ENCODE data around the gene ATP6V0A4.
"Not testable (repeated sequence)": the region's sequence is repeated elsewhere in the genome, so short reads cannot be mapped to it uniquely, and the experiment has no call there.

Gene ATP6V0A4

GRCh38 chr7:138697535-138698182, 100.3 kb downstream of the ATP6V0A4 start:
- no peak for FAIRE-seq

- not testable (repeated sequence) for FAIRE-seq
These were observed 102.2 kb downstream of the ATP6V0A4 start for GRCh38 chr7:138695776-138696175.

- no peak for FAIRE-seq
These were observed 102.9 kb downstream of the ATP6V0A4 start for GRCh38 chr7:138695106-138695505.

- no peak for FAIRE-seq
These were observed 106.8 kb downstream of the ATP6V0A4 start for GRCh38 chr7:138691178-138691577.

DNA sequence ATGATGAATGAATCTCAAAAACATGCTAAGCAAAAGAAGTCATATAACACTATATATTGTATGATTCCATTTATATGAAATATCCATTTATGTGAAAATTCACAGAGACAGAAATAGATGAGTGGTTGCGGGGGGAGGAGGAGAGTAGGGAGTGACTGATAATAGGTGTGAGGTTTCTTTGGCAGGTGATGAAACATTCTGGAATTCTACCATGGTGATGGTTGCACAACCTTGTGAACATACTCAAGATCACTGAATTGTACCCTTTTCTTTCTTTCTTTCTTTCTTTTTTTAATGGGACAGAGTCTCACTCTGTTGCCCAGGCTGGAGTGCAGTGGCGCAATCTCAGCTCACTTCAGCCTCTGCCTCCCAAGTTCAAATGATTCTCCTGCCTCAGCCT, 107.5 kb downstream of the ATP6V0A4 start:
- no peak for FAIRE-seq

GRCh38 chr7:138688037-138688436, 110.0 kb downstream of the ATP6V0A4 start:
- FAIRE-seq: not testable (repeated sequence)

GRCh38 chr7:138684340-138684739, 113.7 kb downstream of the ATP6V0A4 start:
- FAIRE-seq: no peak

DNA sequence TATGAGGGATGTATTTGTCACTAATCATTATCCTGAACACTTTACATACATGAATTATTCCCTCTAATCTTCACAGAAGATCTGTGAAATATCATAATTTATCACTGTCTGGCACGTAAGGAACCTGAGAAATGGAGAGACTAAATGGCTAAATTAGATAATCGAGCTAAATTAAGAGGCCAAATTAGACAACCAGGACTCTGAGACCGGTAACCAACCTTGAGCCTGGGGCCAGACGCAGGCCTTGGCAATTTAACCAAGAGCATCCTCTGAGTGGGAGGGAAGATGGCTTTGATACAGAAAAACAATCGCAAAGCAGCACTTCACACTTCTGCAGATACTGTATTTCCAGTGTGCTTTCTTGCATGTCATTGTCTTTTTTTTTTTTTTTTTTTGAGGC, 118.2 kb downstream of the ATP6V0A4 start:
- FAIRE-seq: no peak

- no peak for FAIRE-seq
These were observed 127.4 kb downstream of the ATP6V0A4 start for GRCh38 chr7:138670594-138670993.

GRCh38 chr7:138669364-138669763, 128.6 kb downstream of the ATP6V0A4 start:
- FAIRE-seq: no peak

- FAIRE-seq: no peak
These were observed 129.1 kb downstream of the ATP6V0A4 start for GRCh38 chr7:138668946-138669345.

- FAIRE-seq: no peak
These were observed 129.8 kb downstream of the ATP6V0A4 start for GRCh38 chr7:138668229-138668596.

DNA sequence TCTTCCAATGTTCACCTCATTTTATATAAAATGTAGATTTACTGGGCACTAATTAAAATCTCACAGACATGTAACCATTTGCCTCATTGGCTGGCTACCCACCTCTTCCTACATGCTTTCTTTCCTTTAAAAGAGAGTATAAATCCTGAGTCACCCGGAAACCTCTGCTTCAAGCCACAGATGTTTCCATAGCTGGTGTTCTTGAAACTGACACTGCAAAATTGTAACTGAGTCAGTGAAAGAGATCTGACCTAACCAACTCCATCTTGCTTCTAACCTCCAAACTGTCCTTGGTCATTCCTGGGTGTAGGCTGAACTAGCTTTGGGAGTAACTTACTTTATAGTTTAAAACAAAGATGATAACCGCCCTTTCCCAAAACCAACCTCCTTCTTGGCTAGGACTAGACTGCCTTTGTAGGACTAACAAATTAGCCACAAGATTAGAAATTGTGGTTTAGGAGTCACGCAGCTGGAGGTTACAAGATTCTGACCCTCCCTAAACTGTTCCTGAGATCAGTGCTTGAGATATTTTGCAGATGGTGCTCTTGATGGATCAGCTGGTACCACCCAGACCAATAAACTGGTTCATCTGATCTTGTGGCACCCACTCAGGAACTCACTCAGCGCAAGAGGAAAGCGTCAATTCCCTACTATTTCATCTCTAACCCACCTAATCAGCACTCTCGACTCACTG, 130.3 kb downstream of the ATP6V0A4 start:
- FAIRE-seq: no peak

- FAIRE-seq: no peak
These were observed 131.6 kb downstream of the ATP6V0A4 start for GRCh38 chr7:138666385-138666784.

DNA sequence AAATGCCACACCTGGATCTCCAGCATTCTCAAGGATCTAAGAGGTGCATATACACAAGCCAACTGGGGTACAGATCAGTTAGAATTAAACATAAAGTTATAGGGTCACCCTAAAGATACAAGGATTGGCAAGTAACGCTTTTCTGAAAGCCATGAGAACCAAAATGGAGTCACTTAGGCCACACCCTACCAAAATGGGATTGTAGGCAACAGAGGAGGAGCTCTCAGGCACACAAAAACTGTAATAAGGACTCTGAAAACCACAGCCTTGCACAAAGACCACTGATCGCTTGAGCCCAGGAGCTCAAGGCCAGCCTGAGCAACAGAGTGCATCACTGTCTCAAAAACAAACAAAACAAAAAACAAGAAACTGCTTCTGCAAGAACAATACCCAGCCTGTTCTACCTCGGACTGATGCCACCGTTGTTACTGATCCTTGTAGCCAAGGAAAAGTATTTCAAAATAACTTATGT, 132.3 kb downstream of the ATP6V0A4 start:
- FAIRE-seq: no peak

GRCh38 chr7:138665249-138665648, 132.7 kb downstream of the ATP6V0A4 start:
- no peak for FAIRE-seq

GRCh38 chr7:138663725-138664710, 134.0 kb downstream of the ATP6V0A4 start:
- FAIRE-seq: no peak

GRCh38 chr7:138662991-138663320, 135.0 kb downstream of the ATP6V0A4 start:
- no peak for FAIRE-seq

DNA sequence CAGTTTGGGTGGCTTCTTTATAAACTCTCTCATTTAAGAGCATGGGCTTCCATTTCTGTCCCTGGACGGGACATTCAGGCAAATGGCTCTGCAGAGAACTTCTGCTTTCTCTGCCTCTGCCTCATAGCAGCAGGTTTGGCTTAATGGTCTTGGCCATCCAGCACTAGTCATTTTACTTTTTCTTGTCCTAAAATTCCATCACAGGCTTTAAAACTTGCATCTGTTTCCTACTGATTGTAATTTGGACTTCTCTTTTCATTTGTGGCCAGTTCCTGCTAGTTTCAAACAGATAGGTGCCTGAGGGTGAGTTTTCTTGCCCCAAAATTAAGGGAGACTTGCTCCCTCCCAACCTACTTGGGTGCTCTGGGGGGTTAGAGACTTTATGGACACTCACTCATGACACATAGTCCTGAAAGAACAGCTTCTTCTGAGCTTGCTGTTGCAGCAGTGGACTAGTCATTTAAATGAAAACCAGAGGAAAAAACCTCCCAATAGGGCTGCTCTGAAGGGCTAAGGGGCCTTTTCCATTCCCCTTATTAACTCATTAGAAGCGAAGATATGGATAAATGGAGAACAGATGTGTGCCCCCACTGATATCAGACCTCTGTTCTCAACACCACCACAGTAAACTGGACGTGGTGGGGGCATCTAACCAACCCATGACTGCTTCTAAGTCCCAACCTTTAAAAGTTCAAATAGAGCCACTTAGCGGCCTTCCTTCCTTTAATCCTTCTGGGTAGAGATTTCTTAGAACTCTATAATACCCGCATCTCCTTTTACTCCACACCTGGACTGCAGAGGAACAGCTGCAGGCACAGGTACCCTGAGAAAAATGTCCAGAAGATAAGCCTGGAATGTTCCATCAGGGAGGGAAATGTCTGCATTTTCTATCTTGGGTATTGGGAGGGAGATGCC, 135.7 kb downstream of the ATP6V0A4 start:
- FAIRE-seq: no peak

DNA sequence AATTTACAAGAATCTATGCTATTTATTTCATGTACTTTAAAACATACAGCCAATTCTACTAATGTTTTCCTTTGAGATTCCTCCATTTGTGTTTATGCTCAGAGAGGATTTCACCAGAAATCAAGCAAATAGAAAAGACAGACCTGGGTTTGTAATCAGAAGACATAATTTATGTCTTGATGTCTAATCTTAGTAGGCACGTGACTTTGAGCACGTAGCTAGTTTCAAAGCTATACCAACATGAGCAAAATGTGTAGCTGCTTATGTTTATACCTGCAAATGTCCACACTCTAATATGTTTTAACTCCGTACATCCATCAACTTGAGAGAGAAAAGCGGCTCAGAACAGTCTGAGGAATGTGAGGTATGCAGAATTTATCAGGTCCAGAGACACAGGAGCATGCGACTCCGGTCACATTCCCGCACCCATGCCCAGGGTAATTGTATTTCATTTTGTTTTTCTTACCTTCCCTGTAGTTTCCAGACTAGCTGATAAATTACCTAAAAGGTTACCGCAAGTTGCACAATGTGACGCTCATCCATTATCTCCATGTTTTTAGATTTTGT, 136.8 kb downstream of the ATP6V0A4 start:
- no peak for FAIRE-seq

DNA sequence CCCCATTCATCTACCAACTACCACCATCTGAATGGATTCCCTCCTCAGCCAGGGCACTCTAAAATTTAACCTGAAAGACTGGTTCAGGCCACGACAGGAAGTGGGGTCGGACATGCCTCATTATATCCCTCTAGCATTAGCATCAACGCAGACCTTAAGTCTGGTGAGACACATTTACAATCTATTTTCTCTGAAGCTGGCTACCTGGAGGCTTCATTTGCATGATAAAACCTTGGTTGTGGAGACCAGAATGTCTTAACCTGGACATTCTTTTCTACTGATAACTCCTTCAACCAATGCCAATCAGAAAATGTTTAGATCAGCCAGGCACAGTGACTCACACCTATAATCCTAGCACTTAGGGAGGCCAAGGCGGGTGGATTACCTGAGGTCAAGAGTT, 139.1 kb downstream of the ATP6V0A4 start:
- FAIRE-seq: no peak

DNA sequence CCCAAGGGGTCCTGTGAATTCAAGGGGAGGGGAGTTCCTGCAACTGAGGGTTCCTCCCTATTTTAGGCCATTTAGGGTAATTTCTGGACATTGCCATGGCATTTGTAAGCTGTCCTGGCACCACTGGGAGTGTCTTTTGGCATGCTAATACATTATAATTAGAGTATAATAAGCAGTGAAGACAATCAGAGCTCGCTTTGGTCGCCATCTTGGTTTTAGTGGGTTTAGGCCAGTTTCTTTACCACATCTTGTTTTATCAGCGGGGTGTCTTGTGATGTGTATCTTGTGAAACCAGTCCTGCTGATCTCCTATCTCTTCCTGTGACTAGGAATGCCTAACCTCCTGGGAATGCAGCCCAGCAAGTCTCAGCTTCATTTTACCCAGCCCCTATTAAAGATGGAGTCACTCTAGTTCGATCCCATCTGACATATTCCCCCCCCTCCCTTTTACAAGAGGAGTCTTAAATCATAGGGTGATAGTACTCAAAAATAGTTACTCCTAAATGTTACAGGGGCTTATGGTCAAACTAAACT, 140.1 kb downstream of the ATP6V0A4 start:
- FAIRE-seq: no peak

Measured in islet of Langerhans (tissue), 1 donor.